Gastrocnemius medialis (tissue), 4 donors: ENCODE results near the gene SMIM13.

Experiments
- CTCF ChIP-seq, 5 experiments: fragments of 450-650 bp in 3 of 5; fragments of 200-600 bp in 2 of 5; sonication (generic) in 2 of 5; IDR thresholded peaks in 4 of 5; conservative IDR thresholded peaks in 1 of 5; 1 replicate in 4 of 5; 2 replicates in 1 of 5; pipeline ENCODE4 v1.5.1; 2016 to 2019; ENCODE audit warnings: antibody characterized with exemption in 5 of 5, mild to moderate bottlenecking in 3 of 5, moderate library complexity in 3 of 5
- POLR2A ChIP-seq, 2 donors: fragments of 450-650 bp; IDR thresholded peaks; one replicate each; pipeline ENCODE4 v1.6.1; 2017; ENCODE audit warnings: antibody characterized with exemption in 2 of 2, mild to moderate bottlenecking in 2 of 2, moderate library complexity in 2 of 2

GRCh38 chr6:11064836-11065235, 28.8 kb upstream of the SMIM13 start:
- TF ChIP-seq CTCF (IDR thresholded peaks at IDR 0.05 in 4 of 5, conservative IDR thresholded peaks at IDR 0.05 in 1 of 5) = no peak
- no peak for TF ChIP-seq POLR2A (IDR thresholded peaks at IDR 0.05)
